HCT116 (cell line): Measurements from ENCODE around the gene CDH3. TPM values are rescaled to one million over a fixed set of nuclear protein-coding genes. Genes with fewer than 3 reads are reported as not detected.
A peak's percentile ranks its signal among the peaks of the same experiment; 100 is the strongest.

ENCODE experiments used
- ATAC-seq: fragments of 200-7000 bp; cut with Tn5 transposase; 2 replicates; pipeline ENCODE4 v1.9.1; 2020; ENCODE audit warnings: mild to moderate bottlenecking, moderate library complexity
- BruUV-seq: library from RNA; stranded (reverse); fragments of 400-500 nt; replicated peaks from 2 replicates; lab custom pipeline; 2021; lab: Mats Ljungman, UMichigan
- CTCF ChIA-PET: fragments of 300-600 bp; sonication (Branson Sonifier 250); formaldehyde crosslinking; loops from one replicate; lab custom pipeline; 2021; ENCODE audit warnings: antibody characterized with exemption; lab: Charles Lee
- POLR2A ChIA-PET: fragments of 300-600, 350-600 bp; sonication (Branson Sonifier 250); formaldehyde crosslinking; loops from one replicate; lab custom pipeline; 2021; ENCODE audit warnings: antibody characterized with exemption; lab: Charles Lee
- RAD21 ChIA-PET, 2 experiments: fragments of 300-600 bp; sonication (Branson Sonifier 250); formaldehyde crosslinking; loops; one replicate each; lab custom pipeline; 2023; ENCODE audit warnings: low total read pairs in 2 of 2; ENCODE audit not compliant: uncharacterized antibody in 2 of 2, unreplicated experiment in 2 of 2, low non-redundant PET in 1 of 2; lab: Charles Lee
- DNase-seq: peaks from one replicate; pipeline ENCODE4 v3.0.0-alpha.2; 2010; ENCODE audit warnings: low read depth, low spot score
- H2AFZ ChIP-seq: fragments of 200-600 bp; shearing (Covaris generic), sonication (generic); 2 replicates; pipeline ENCODE4 v1.6.1; 2017; ENCODE audit warnings: low read depth, mixed run types, mixed read lengths, antibody characterized with exemption, low read length; ENCODE audit not compliant: poor library complexity, severe bottlenecking
- H3K27ac ChIP-seq: 2 replicates; pipeline ENCODE4 v1.5.1; 2012; ENCODE audit warnings: low read depth, low read length
- H3K27me3 ChIP-seq: fragments of 200-600 bp; sonication (generic); 2 replicates; pipeline ENCODE4 v1.6.1; 2016; ENCODE audit warnings: mixed run types, low read length, mixed read lengths; ENCODE audit not compliant: insufficient read depth
- H3K36me3 ChIP-seq, 2 experiments: fragments of 200-500 bp in 1 of 2; fragments of 200-600 bp in 1 of 2; sonication (Bioruptor generic) in 1 of 2; sonication (generic) in 1 of 2; 2 replicates each; pipeline versions ENCODE4 v1.5.1 to v1.6.1; 2014 to 2016; ENCODE audit warnings: low read length in 2 of 2, inconsistent platforms in 1 of 2, mixed read lengths in 1 of 2, mixed run types in 1 of 2; ENCODE audit not compliant: insufficient read depth in 2 of 2, control insufficient read depth in 1 of 2
- H3K4me1 ChIP-seq, 2 experiments: fragments of 200-600 bp in 1 of 2; sonication (generic) in 1 of 2; 2 replicates each; pipeline versions ENCODE4 v1.5.1 to v1.6.1; 2012 to 2017; ENCODE audit warnings: low read length in 2 of 2, inconsistent platforms in 1 of 2, mild to moderate bottlenecking in 1 of 2, mixed read lengths in 1 of 2, mixed run types in 1 of 2, moderate library complexity in 1 of 2; ENCODE audit not compliant: insufficient read depth in 2 of 2, control insufficient read depth in 1 of 2
- H3K4me2 ChIP-seq: fragments of 200-600 bp; sonication (generic); 2 replicates; pipeline ENCODE4 v1.6.1; 2017; ENCODE audit warnings: mixed run types, low read length, mixed read lengths
- H3K4me3 ChIP-seq, 2 experiments: fragments of 200-600 bp in 1 of 2; sonication (generic) in 1 of 2; replicated peaks in 1 of 2; 2 replicates each; pipeline ENCODE4 v1.5.1; 2011 to 2016; ENCODE audit warnings: low read length in 2 of 2, control low read depth in 1 of 2, low read depth in 1 of 2, mild to moderate bottlenecking in 1 of 2, mixed read lengths in 1 of 2, mixed run types in 1 of 2
- H3K79me2 ChIP-seq: fragments of 200-600 bp; sonication (generic); 2 replicates; pipeline ENCODE4 v1.6.1; 2017; ENCODE audit warnings: mild to moderate bottlenecking, mixed run types, low read length, moderate library complexity, mixed read lengths; ENCODE audit not compliant: insufficient read depth
- H3K9ac ChIP-seq: fragments of 200-600 bp; sonication (generic); 2 replicates; pipeline ENCODE4 v1.6.1; 2016; ENCODE audit warnings: low read length, mixed read lengths
- H3K9me2 ChIP-seq: fragments of 200-600 bp; sonication (generic), shearing (Covaris generic); 2 replicates; pipeline ENCODE4 v1.6.1; 2017; ENCODE audit warnings: mixed run types, mild to moderate bottlenecking, moderate library complexity; ENCODE audit not compliant: insufficient read depth
- H3K9me3 ChIP-seq, 2 experiments: fragments of 200-500 bp in 1 of 2; fragments of 200-600 bp in 1 of 2; sonication (Bioruptor generic) in 1 of 2; sonication (generic) in 1 of 2; 2 replicates each; pipeline ENCODE4 v1.6.1; 2014 to 2017; ENCODE audit warnings: low read length in 2 of 2, mixed read lengths in 2 of 2, inconsistent platforms in 1 of 2, low read depth in 1 of 2, mild to moderate bottlenecking in 1 of 2, mixed run types in 1 of 2, moderate library complexity in 1 of 2; ENCODE audit not compliant: control insufficient read depth in 1 of 2, insufficient read depth in 1 of 2
- H4K20me1 ChIP-seq: fragments of 200-600 bp; sonication (generic), shearing (Covaris generic); 2 replicates; pipeline ENCODE4 v1.6.1; 2017; ENCODE audit warnings: mixed run types, mild to moderate bottlenecking, moderate library complexity; ENCODE audit not compliant: insufficient read depth
- EZH2phosphoT487 ChIP-seq: fragments of 200-600 bp; IDR thresholded peaks from 2 replicates; pipeline ENCODE4 v1.6.1; 2018; ENCODE audit warnings: antibody characterized with exemption, borderline replicate concordance
- FOSL1 ChIP-seq: IDR thresholded peaks from 2 replicates; pipeline ENCODE4 v1.6.1; 2012; ENCODE audit warnings: low read depth
- JUND ChIP-seq: IDR thresholded peaks from 2 replicates; pipeline ENCODE4 v1.6.1; 2012
- POLR2A ChIP-seq: IDR thresholded peaks from 2 replicates; pipeline ENCODE4 v1.7.0; 2011; ENCODE audit warnings: borderline replicate concordance; ENCODE audit not compliant: insufficient read depth, insufficient read length; ENCODE audit errors: extremely low read depth
- RAD21 ChIP-seq: IDR thresholded peaks from 2 replicates; pipeline ENCODE4 v1.6.1; 2012; ENCODE audit warnings: low read depth, mild to moderate bottlenecking
- SIN3A ChIP-seq: IDR thresholded peaks from 2 replicates; pipeline ENCODE4 v1.6.1; 2012; ENCODE audit warnings: low read depth
- SRF ChIP-seq: IDR thresholded peaks from 2 replicates; pipeline ENCODE4 v1.6.1; 2012; ENCODE audit warnings: low read depth
- YY1 ChIP-seq: IDR thresholded peaks from 2 replicates; pipeline ENCODE4 v1.6.1; 2011; ENCODE audit warnings: low read length, low read depth, moderate library complexity, mild to moderate bottlenecking; ENCODE audit not compliant: insufficient replicate concordance; ENCODE audit errors: extremely low read depth
- ZFX ChIP-seq: fragments of 450-650 bp; IDR thresholded peaks from 2 replicates; pipeline ENCODE4 v1.6.1; 2017
- ZNF274 ChIP-seq: fragments of 200-500 bp; sonication (Bioruptor generic); IDR thresholded peaks from 2 replicates; pipeline ENCODE4 v1.6.1; 2014; ENCODE audit warnings: mild to moderate bottlenecking, low read depth, low read length, inconsistent platforms
- intact Hi-C: fragments of 100-400 bp; cut with micrococcal nuclease; formaldehyde crosslinking; loops from 2 replicates; pipeline ENCODE4 v1.10.0; 2022
- total RNA-seq: library from RNA; stranded (reverse); gene quantifications from one replicate; pipeline ENCODE4 v1.2.1, GENCODE V29; 2021; ENCODE audit not compliant: unreplicated experiment
- TF ChIP-seq, protein P1 (sequence below): IDR thresholded peaks from 2 replicates; pipeline ENCODE4 v1.6.1; 2011; ENCODE audit warnings: mild to moderate bottlenecking, low read length, moderate library complexity; ENCODE audit not compliant: insufficient replicate concordance; ENCODE audit errors: extremely low read depth
- TF ChIP-seq, protein P2 (sequence below): IDR thresholded peaks from 2 replicates; pipeline ENCODE4 v1.6.1; 2012; ENCODE audit warnings: low read depth

CDH3 gene
- total RNA-seq, 1 experiment from 2014 or later = 94.7 TPM

DNA sequence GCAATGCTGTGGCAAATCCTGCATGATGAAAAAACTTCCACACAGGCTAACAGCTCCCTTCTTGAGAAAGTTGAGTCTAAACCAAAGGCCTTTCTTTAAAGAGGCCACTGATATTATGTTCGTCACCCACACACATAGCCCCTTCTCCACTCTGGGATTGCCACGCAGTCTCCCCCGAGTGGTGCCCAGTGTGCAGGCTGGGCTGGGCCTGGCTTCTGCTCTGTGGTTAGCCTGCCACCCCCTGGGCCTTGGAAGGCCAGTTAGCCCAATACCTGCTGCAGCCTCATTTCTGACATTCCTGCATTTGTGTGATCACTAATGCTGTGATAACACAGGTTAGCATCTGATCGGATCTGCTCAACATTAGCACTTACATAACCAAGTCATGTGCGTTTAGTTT is 44.8 kb downstream of the CDH3 start (continued):
- TF ChIP-seq, protein P1, sequence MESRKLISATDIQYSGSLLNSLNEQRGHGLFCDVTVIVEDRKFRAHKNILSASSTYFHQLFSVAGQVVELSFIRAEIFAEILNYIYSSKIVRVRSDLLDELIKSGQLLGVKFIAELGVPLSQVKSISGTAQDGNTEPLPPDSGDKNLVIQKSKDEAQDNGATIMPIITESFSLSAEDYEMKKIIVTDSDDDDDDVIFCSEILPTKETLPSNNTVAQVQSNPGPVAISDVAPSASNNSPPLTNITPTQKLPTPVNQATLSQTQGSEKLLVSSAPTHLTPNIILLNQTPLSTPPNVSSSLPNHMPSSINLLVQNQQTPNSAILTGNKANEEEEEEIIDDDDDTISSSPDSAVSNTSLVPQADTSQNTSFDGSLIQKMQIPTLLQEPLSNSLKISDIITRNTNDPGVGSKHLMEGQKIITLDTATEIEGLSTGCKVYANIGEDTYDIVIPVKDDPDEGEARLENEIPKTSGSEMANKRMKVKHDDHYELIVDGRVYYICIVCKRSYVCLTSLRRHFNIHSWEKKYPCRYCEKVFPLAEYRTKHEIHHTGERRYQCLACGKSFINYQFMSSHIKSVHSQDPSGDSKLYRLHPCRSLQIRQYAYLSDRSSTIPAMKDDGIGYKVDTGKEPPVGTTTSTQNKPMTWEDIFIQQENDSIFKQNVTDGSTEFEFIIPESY = no peak
- TF ChIP-seq, protein P2, sequence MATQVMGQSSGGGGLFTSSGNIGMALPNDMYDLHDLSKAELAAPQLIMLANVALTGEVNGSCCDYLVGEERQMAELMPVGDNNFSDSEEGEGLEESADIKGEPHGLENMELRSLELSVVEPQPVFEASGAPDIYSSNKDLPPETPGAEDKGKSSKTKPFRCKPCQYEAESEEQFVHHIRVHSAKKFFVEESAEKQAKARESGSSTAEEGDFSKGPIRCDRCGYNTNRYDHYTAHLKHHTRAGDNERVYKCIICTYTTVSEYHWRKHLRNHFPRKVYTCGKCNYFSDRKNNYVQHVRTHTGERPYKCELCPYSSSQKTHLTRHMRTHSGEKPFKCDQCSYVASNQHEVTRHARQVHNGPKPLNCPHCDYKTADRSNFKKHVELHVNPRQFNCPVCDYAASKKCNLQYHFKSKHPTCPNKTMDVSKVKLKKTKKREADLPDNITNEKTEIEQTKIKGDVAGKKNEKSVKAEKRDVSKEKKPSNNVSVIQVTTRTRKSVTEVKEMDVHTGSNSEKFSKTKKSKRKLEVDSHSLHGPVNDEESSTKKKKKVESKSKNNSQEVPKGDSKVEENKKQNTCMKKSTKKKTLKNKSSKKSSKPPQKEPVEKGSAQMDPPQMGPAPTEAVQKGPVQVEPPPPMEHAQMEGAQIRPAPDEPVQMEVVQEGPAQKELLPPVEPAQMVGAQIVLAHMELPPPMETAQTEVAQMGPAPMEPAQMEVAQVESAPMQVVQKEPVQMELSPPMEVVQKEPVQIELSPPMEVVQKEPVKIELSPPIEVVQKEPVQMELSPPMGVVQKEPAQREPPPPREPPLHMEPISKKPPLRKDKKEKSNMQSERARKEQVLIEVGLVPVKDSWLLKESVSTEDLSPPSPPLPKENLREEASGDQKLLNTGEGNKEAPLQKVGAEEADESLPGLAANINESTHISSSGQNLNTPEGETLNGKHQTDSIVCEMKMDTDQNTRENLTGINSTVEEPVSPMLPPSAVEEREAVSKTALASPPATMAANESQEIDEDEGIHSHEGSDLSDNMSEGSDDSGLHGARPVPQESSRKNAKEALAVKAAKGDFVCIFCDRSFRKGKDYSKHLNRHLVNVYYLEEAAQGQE = no peak
- TF ChIP-seq ZNF274 = no peak
- TF ChIP-seq SIN3A = no peak
- peak; percentile 54; the same call in 1 of the 2 replicates for TF ChIP-seq RAD21
- no peak for TF ChIP-seq FOSL1

DNA sequence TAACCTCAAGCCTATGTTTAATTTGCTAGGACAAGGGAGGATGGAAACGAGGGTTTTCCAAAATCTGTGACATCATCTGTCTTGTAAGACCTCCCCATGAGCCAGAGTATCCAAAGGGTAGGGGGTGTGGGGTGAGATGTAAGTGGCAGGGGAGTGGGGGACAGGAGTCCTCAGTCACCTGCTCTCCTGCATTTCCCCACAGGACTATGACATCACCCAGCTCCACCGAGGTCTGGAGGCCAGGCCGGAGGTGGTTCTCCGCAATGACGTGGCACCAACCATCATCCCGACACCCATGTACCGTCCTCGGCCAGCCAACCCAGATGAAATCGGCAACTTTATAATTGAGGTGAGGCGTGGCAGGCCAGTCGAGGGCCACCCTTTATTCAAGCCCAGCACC is 50.5 kb downstream of the CDH3 start:
- no TSS peak for BruUV-seq
- RAD21 ChIA-PET = no interaction called here
- Histone ChIP-seq H3K4me3 (no peak overlapping the region), H3K9me3 (no peaks in the 10 kb centered on the region), H3K9ac (no peak overlapping the region), H2AFZ (no peak overlapping the region), H3K27me3 (no peaks in the 10 kb centered on the region), H3K27ac (no peak overlapping the region), H4K20me1 (no peaks in the 10 kb centered on the region), H3K9me2 (no peaks in the 10 kb centered on the region), H3K4me2 (no peak overlapping the region), H3K79me2 (no peaks in the 10 kb centered on the region), H3K4me1 (peaks cover 0 to 9% of the 10 kb centered on the region in 2 experiments; a peak in 1 of 4 replicates), H3K36me3 (peaks cover 30 to 42% of the 10 kb centered on the region in 2 experiments; a peak in 3 of 4 replicates)
- ATAC-seq (no peak), DNase-seq (no peak)
- POLR2A ChIA-PET = no interaction called here
- CTCF ChIA-PET = interaction anchor here (2.7 kb wide), 1 partner anchor 105 kb away, joined by 8 read pairs; no protein-coding TSS in a partner anchor
- intact Hi-C loops = no loop called here
- TF ChIP-seq POLR2A (no peak), YY1 (no peak), ZFX (no peak), JUND (no peak), EZH2phosphoT487 (no peak), SRF (no peak), FOSL1 (no peak)
- TF ChIP-seq, protein P1 = no peak
- TF ChIP-seq, protein P2 = no peak
